Lower leg skin (tissue), 3 donors: Measurements from ENCODE around the gene GNAZ.

Source experiments
- CTCF ChIP-seq, 3 donors: fragments of 450-650 bp; IDR thresholded peaks; one replicate each; pipeline ENCODE4 v1.5.1; 2016; ENCODE audit warnings: antibody characterized with exemption in 3 of 3, mild to moderate bottlenecking in 3 of 3, moderate library complexity in 2 of 3
- POLR2A ChIP-seq, 2 donors: fragments of 450-650 bp; IDR thresholded peaks; one replicate each; pipeline ENCODE4 v1.6.1; 2016 to 2017; ENCODE audit warnings: antibody characterized with exemption in 2 of 2, mild to moderate bottlenecking in 1 of 2, moderate library complexity in 1 of 2

GRCh38 chr22:23066200-23067022, 3.9 kb upstream of the GNAZ start:
- TF ChIP-seq CTCF (IDR thresholded peaks at IDR 0.05) (no peak), POLR2A (IDR thresholded peaks at IDR 0.05) (no peak)
